SK-N-SH (cell line): ENCODE data around the gene GTF2A1L.

Experiments
- CHD2 ChIP-seq: fragments of 150-350 bp; IDR thresholded peaks from 2 replicates; pipeline ENCODE4 v1.6.1; 2018; ENCODE audit warnings: low read length; ENCODE audit not compliant: partially characterized antibody
- ELF1 ChIP-seq: IDR thresholded peaks from 2 replicates; pipeline ENCODE4 v1.4.0; 2012
- EP300 ChIP-seq, 2 experiments: IDR thresholded peaks; 2 replicates each; pipeline versions ENCODE4 v1.4.0 to v1.6.1; 2012; ENCODE audit warnings: borderline replicate concordance in 1 of 2, low read depth in 1 of 2, low read length in 1 of 2
- EZH2phosphoT487 ChIP-seq: fragments of 200-600 bp; sonication (generic); IDR thresholded peaks from 2 replicates; pipeline ENCODE4 v1.6.1; 2017; ENCODE audit warnings: low read depth, mixed run types, mild to moderate bottlenecking, antibody characterized with exemption, moderate library complexity, borderline replicate concordance
- IRF3 ChIP-seq: fragments of 150-350 bp; IDR thresholded peaks from 2 replicates; pipeline ENCODE4 v1.6.1; 2016; ENCODE audit warnings: mild to moderate bottlenecking, low read depth, low read length
- MEF2A ChIP-seq: IDR thresholded peaks from 2 replicates; pipeline ENCODE4 v1.4.0; 2012; ENCODE audit warnings: low read depth, borderline replicate concordance
- MXI1 ChIP-seq: IDR thresholded peaks from 2 replicates; pipeline ENCODE4 v1.6.1; 2012; ENCODE audit warnings: mild to moderate bottlenecking, low read depth, low read length, improper control_type of control experiment
- POLR2AphosphoS5 ChIP-seq: IDR thresholded peaks from 2 replicates; pipeline ENCODE4 v1.6.1; 2012; ENCODE audit warnings: low read depth, low read length
- RAD21 ChIP-seq: IDR thresholded peaks from 2 replicates; pipeline ENCODE4 v1.6.1; 2012; ENCODE audit warnings: mild to moderate bottlenecking, low read length
- SIN3A ChIP-seq: IDR thresholded peaks from 2 replicates; pipeline ENCODE4 v1.6.1; 2012; ENCODE audit warnings: low read depth, mild to moderate bottlenecking, low read length, moderate library complexity, borderline replicate concordance
- TF ChIP-seq, protein P1 (sequence below): fragments of 200-600 bp; sonication (generic); IDR thresholded peaks from 2 replicates; pipeline ENCODE4 v1.6.1; 2017; ENCODE audit warnings: antibody characterized with exemption, mild to moderate bottlenecking, moderate library complexity
- TF ChIP-seq, protein P2 (sequence below): fragments of 150-350 bp; IDR thresholded peaks from 2 replicates; pipeline ENCODE4 v1.6.1; 2017; ENCODE audit warnings: antibody characterized with exemption, low read length, low read depth, borderline replicate concordance
- TF ChIP-seq, protein P3 (sequence below): IDR thresholded peaks from 2 replicates; pipeline ENCODE4 v1.6.1; 2012; ENCODE audit warnings: mild to moderate bottlenecking, low read depth, low read length, moderate library complexity
- TF ChIP-seq, protein P4 (sequence below): IDR thresholded peaks from 2 replicates; pipeline ENCODE4; 2012

DNA sequence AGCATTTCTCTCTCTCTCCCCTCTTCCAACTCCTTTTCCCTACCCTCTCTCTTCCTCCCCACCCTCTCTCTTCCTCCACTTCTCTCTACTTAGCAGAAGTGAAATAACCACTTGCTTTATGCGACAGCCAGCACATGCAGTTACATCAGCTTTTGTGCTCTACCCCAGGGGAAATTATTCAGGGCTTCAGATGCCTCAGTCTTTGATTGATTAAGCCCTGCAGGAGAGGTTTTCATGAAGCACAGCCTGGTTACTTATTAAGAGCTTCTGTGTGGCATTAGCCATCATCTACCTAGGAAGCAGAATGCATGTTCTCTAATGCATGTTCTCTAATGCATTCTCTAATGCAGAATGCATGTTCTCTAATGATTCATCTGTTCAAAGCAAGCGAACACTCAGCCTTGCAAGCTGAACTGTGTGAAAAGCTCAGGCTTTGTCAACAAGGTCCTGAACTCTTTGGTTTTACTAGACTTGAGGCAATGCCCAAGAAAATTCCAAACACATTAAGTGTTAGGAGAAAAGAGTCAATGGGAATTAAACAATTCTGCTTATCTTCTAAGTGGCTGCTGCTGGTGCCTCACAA is 81.8 kb downstream of the GTF2A1L start:
- TF ChIP-seq, protein P1, sequence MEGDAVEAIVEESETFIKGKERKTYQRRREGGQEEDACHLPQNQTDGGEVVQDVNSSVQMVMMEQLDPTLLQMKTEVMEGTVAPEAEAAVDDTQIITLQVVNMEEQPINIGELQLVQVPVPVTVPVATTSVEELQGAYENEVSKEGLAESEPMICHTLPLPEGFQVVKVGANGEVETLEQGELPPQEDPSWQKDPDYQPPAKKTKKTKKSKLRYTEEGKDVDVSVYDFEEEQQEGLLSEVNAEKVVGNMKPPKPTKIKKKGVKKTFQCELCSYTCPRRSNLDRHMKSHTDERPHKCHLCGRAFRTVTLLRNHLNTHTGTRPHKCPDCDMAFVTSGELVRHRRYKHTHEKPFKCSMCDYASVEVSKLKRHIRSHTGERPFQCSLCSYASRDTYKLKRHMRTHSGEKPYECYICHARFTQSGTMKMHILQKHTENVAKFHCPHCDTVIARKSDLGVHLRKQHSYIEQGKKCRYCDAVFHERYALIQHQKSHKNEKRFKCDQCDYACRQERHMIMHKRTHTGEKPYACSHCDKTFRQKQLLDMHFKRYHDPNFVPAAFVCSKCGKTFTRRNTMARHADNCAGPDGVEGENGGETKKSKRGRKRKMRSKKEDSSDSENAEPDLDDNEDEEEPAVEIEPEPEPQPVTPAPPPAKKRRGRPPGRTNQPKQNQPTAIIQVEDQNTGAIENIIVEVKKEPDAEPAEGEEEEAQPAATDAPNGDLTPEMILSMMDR, result no peak
- TF ChIP-seq ELF1, result no peak
- no peak for TF ChIP-seq MXI1
- TF ChIP-seq EZH2phosphoT487, result no peak
- TF ChIP-seq POLR2AphosphoS5, result no peak
- TF ChIP-seq, protein P2, sequence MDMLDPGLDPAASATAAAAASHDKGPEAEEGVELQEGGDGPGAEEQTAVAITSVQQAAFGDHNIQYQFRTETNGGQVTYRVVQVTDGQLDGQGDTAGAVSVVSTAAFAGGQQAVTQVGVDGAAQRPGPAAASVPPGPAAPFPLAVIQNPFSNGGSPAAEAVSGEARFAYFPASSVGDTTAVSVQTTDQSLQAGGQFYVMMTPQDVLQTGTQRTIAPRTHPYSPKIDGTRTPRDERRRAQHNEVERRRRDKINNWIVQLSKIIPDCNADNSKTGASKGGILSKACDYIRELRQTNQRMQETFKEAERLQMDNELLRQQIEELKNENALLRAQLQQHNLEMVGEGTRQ, result no peak
- no peak for TF ChIP-seq IRF3
- TF ChIP-seq, protein P3, sequence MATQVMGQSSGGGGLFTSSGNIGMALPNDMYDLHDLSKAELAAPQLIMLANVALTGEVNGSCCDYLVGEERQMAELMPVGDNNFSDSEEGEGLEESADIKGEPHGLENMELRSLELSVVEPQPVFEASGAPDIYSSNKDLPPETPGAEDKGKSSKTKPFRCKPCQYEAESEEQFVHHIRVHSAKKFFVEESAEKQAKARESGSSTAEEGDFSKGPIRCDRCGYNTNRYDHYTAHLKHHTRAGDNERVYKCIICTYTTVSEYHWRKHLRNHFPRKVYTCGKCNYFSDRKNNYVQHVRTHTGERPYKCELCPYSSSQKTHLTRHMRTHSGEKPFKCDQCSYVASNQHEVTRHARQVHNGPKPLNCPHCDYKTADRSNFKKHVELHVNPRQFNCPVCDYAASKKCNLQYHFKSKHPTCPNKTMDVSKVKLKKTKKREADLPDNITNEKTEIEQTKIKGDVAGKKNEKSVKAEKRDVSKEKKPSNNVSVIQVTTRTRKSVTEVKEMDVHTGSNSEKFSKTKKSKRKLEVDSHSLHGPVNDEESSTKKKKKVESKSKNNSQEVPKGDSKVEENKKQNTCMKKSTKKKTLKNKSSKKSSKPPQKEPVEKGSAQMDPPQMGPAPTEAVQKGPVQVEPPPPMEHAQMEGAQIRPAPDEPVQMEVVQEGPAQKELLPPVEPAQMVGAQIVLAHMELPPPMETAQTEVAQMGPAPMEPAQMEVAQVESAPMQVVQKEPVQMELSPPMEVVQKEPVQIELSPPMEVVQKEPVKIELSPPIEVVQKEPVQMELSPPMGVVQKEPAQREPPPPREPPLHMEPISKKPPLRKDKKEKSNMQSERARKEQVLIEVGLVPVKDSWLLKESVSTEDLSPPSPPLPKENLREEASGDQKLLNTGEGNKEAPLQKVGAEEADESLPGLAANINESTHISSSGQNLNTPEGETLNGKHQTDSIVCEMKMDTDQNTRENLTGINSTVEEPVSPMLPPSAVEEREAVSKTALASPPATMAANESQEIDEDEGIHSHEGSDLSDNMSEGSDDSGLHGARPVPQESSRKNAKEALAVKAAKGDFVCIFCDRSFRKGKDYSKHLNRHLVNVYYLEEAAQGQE, result no peak
- TF ChIP-seq CHD2, result no peak
- TF ChIP-seq RAD21, result no peak
- TF ChIP-seq SIN3A, result no peak
- no peak for TF ChIP-seq EP300 (IDR thresholded peaks at IDR 0.05; ENCODE audit: borderline replicate concordance in 1 of 2, low read depth in 1 of 2, low read length in 1 of 2)
- TF ChIP-seq MEF2A, result no peak
- TF ChIP-seq, protein P4, sequence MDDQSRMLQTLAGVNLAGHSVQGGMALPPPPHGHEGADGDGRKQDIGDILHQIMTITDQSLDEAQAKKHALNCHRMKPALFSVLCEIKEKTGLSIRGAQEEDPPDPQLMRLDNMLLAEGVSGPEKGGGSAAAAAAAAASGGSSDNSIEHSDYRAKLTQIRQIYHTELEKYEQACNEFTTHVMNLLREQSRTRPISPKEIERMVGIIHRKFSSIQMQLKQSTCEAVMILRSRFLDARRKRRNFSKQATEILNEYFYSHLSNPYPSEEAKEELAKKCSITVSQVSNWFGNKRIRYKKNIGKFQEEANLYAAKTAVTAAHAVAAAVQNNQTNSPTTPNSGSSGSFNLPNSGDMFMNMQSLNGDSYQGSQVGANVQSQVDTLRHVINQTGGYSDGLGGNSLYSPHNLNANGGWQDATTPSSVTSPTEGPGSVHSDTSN, result no peak
